T-helper 1 cell treated with Interleukin-12 subunit alpha and Interleukin-12 subunit beta and Interleukin-4 antibody, amounts not matched to agents 30 ng/mL and 1 ng/mL, for 36 hours (primary cell): ENCODE measurements around the gene GALNT6. TPM values are rescaled to one million over a fixed set of nuclear protein-coding genes. Genes with fewer than 3 reads are reported as not detected.

Source experiments
- intact Hi-C: fragments of 100-400 bp; cut with micrococcal nuclease; formaldehyde crosslinking; loops from one replicate; pipeline ENCODE4 v1.15.1; 2024
- total RNA-seq: library from RNA; stranded (reverse); gene quantifications from 2 replicates; pipeline ENCODE4 v1.2.3, GENCODE V29; 2022

GALNT6 gene
- total RNA-seq, 1 donor from 2014 or later, result 17.7 TPM

- intact Hi-C loops, result loop anchor here (10.0 kb wide), 2 partner anchors 50 to 820 kb away; partner anchors contain the start of genes DIP2B and SMAGP
These were observed 66.3 kb downstream of the GALNT6 start for GRCh38 chr12:51324953-51325352.

- intact Hi-C loops, result loop anchor here (1.0 to 10.0 kb wide), 5 partner anchors 17 to 819 kb away; partner anchors contain the start of genes DIP2B, LETMD1 and SMAGP
These were observed 67.0 kb downstream of the GALNT6 start, which contains the start of gene BIN2 for GRCh38 chr12:51323966-51324895. BIN2 (minus strand) TSS chr12:51324174; CDS start chr12:51324102, 72 bp downstream.

- intact Hi-C loops, result loop anchor here (1.0 to 10.0 kb wide), 5 partner anchors 18 to 819 kb away; partner anchors contain the start of genes DIP2B, LETMD1 and SMAGP
These were observed 67.8 kb downstream of the GALNT6 start for GRCh38 chr12:51323317-51323960.

- intact Hi-C loops, result loop anchor here (1.0 to 10.0 kb wide), 4 partner anchors 46 to 818 kb away; partner anchors contain the start of genes DIP2B and SMAGP
These were observed 68.8 kb downstream of the GALNT6 start for GRCh38 chr12:51322452-51322851.

- intact Hi-C loops, result loop anchor here (1.0 to 10.0 kb wide), 4 partner anchors 47 to 817 kb away; partner anchors contain the start of genes DIP2B and SMAGP
These were observed 69.3 kb downstream of the GALNT6 start for GRCh38 chr12:51321882-51322281.

- intact Hi-C loops, result loop anchor here (10.0 kb wide), 2 partner anchors 46 to 816 kb away; partner anchors contain the start of genes DIP2B and SMAGP
These were observed 70.4 kb downstream of the GALNT6 start for GRCh38 chr12:51320695-51321320.

GRCh38 chr12:51320311-51320694 lies 70.9 kb downstream of the GALNT6 start:
- intact Hi-C loops, result loop anchor here (10.0 kb wide), 2 partner anchors 46 to 816 kb away; partner anchors contain the start of genes DIP2B and SMAGP

- intact Hi-C loops, result loop anchor here (1.0 to 2.0 kb wide), 4 partner anchors 11 to 101 kb away; partner anchors contain the start of genes DAZAP2 and POU6F1
These were observed 72.2 kb downstream of the GALNT6 start for GRCh38 chr12:51318846-51319599.

GRCh38 chr12:51318057-51318806 lies 73.0 kb downstream of the GALNT6 start:
- intact Hi-C loops, result loop anchor here (2.0 kb wide), 1 partner anchor 79 kb away; the partner anchor contains the start of gene DAZAP2

- intact Hi-C loops, result no loop called here
These were observed 79.8 kb downstream of the GALNT6 start for GRCh38 chr12:51311389-51311788.

GRCh38 chr12:51307655-51308593 lies 83.3 kb downstream of the GALNT6 start:
- intact Hi-C loops, result loop anchor here (5.0 kb wide), 1 partner anchor 34 kb away; no protein-coding TSS in a partner anchor

- intact Hi-C loops, result loop anchor here (5.0 kb wide), 1 partner anchor 36 kb away; no protein-coding TSS in a partner anchor
These were observed 84.7 kb downstream of the GALNT6 start for GRCh38 chr12:51306507-51306906.

Other genes starting within 250 kb of the GALNT6 start
- 40.2 and 45.1 TPM in 2 replicates for gene TFCP2, start 218.3 kb downstream of the GALNT6 start, total RNA-seq
- 5.7 and 7.2 TPM in 2 replicates for gene POU6F1, start 173.3 kb downstream of the GALNT6 start, total RNA-seq
- 241 and 251 TPM in 2 replicates for gene DAZAP2, start 152.6 kb downstream of the GALNT6 start, total RNA-seq
- 0.98 and 2.4 TPM in 2 replicates for gene SMAGP, start 121.0 kb downstream of the GALNT6 start, total RNA-seq
- 181 and 187 TPM in 2 replicates for gene BIN2, start 67.2 kb downstream of the GALNT6 start, total RNA-seq
- gene CELA1, start 44.7 kb downstream of the GALNT6 start, total RNA-seq, result 0.22 TPM in 1 of 2 replicates, not detected in the other
- 6.8 and 9.4 TPM in 2 replicates for gene SLC4A8, start 33.4 kb upstream of the GALNT6 start, total RNA-seq
- gene SCN8A, start 199.8 kb upstream of the GALNT6 start, total RNA-seq, result 0.41 and 0.47 TPM in 2 replicates